Activated naive CD8-positive, alpha-beta T cell treated with anti-CD3 and anti-CD28 coated beads, Interleukin-2, amount 10 ng/mL, durations not matched to agents 7 days and 5 days (primary cell): ENCODE data around the gene FNTB. TPM values are rescaled to one million over a fixed set of nuclear protein-coding genes. Genes with fewer than 3 reads are reported as not detected.
A peak's percentile ranks its signal among the peaks of the same experiment; 100 is the strongest.

ENCODE experiments used
- ATAC-seq: fragments of 150-1000 bp; cut with Tn5 transposase; one replicate; pipeline ENCODE4 v1.10.0; 2021; ENCODE audit warnings: low read depth, moderate library complexity
- POLR2A ChIA-PET: fragments of 350-600 bp; sonication (Branson Sonifier 250); formaldehyde crosslinking; loops from one replicate; lab custom pipeline; 2021; ENCODE audit warnings: antibody characterized with exemption; lab: Charles Lee
- DNase-seq: peaks from one replicate; pipeline ENCODE4 v3.0.0; 2021
- H3K27ac Mint-ChIP-seq: one replicate; pipeline ENCODE4 v1.8.0; 2022; ENCODE audit warnings: mild to moderate bottlenecking, mixed read lengths
- H3K27me3 Mint-ChIP-seq: one replicate; pipeline ENCODE4 v1.8.0; 2022; ENCODE audit warnings: mild to moderate bottlenecking, moderate library complexity, mixed read lengths
- H3K36me3 Mint-ChIP-seq: one replicate; pipeline ENCODE4 v1.8.0; 2021; ENCODE audit warnings: mild to moderate bottlenecking, mixed read lengths
- H3K4me1 Mint-ChIP-seq: one replicate; pipeline ENCODE4 v1.8.0; 2021; ENCODE audit warnings: mixed read lengths
- H3K4me3 Mint-ChIP-seq: one replicate; pipeline ENCODE4 v1.8.0; 2022; ENCODE audit warnings: mild to moderate bottlenecking, moderate library complexity, mixed read lengths
- H3K9me3 Mint-ChIP-seq: one replicate; pipeline ENCODE4 v1.8.0; 2021; ENCODE audit warnings: mixed read lengths
- total RNA-seq, 2 experiments: library from RNA; stranded (reverse); gene quantifications; one replicate each; pipeline ENCODE4 v1.2.3, GENCODE V29; 2021

Gene FNTB
- total RNA-seq, 2 experiments from 2014 or later, result 15.8 to 17.8 TPM

GRCh38 chr14:64958201-64958600 lies 28.5 kb upstream of the FNTB start:
- ATAC-seq (no peak), DNase-seq (no peak)
- H3K27me3 Mint-ChIP-seq, result no peaks in the 10 kb centered on the region
- POLR2A ChIA-PET, result no interaction called here
- H3K36me3 Mint-ChIP-seq, result no peaks in the 10 kb centered on the region
- no peak overlapping the region for H3K27ac Mint-ChIP-seq
- H3K9me3 Mint-ChIP-seq, result no peaks in the 10 kb centered on the region
- no peak overlapping the region for H3K4me3 Mint-ChIP-seq
- peaks cover 6% of the 10 kb centered on the region for H3K4me1 Mint-ChIP-seq

GRCh38 chr14:64958743-64959142 lies 28.0 kb upstream of the FNTB start:
- Mint-ChIP-seq H3K27me3 (no peaks in the 10 kb centered on the region), H3K9me3 (no peaks in the 10 kb centered on the region), H3K4me3 (no peak overlapping the region), H3K36me3 (no peaks in the 10 kb centered on the region), H3K4me1 (peaks cover 6% of the 10 kb centered on the region), H3K27ac (no peak overlapping the region)
- POLR2A ChIA-PET, result no interaction called here
- DNase-seq (no peak), ATAC-seq (no peak)

- POLR2A ChIA-PET, result no interaction called here
- DNase-seq (no peak), ATAC-seq (no peak)
- no peaks in the 10 kb centered on the region for H3K27me3 Mint-ChIP-seq
- H3K4me1 Mint-ChIP-seq, result peaks cover 6% of the 10 kb centered on the region
- H3K27ac Mint-ChIP-seq, result no peak overlapping the region
- no peaks in the 10 kb centered on the region for H3K9me3 Mint-ChIP-seq
- H3K4me3 Mint-ChIP-seq, result no peak overlapping the region
- H3K36me3 Mint-ChIP-seq, result no peaks in the 10 kb centered on the region
Measured at GRCh38 chr14:64960762-64961276, 25.9 kb upstream of the FNTB start.

- no peaks in the 10 kb centered on the region for H3K36me3 Mint-ChIP-seq
- H3K27ac Mint-ChIP-seq, result no peak overlapping the region
- POLR2A ChIA-PET, result interaction anchor here (0.7 kb wide), 1 partner anchor 292 kb away, joined by 4 read pairs; no protein-coding TSS in a partner anchor
Measured at GRCh38 chr14:64963611-64964010, 23.1 kb upstream of the FNTB start.

GRCh38 chr14:64965356-64966000 lies 21.2 kb upstream of the FNTB start:
- DNase-seq (no peak), ATAC-seq (no peak)
- Mint-ChIP-seq H3K27me3 (no peaks in the 10 kb centered on the region), H3K4me1 (peaks cover 12% of the 10 kb centered on the region), H3K4me3 (no peak overlapping the region), H3K27ac (no peak overlapping the region), H3K36me3 (no peaks in the 10 kb centered on the region), H3K9me3 (no peaks in the 10 kb centered on the region)
- POLR2A ChIA-PET, result no interaction called here

More at GRCh38 chr14:64963611-64964010, 23.1 kb upstream of the FNTB start:
- ATAC-seq, result no peak
- Mint-ChIP-seq H3K4me1 (peaks cover 12% of the 10 kb centered on the region), H3K4me3 (no peak overlapping the region), H3K27me3 (no peaks in the 10 kb centered on the region), H3K9me3 (no peaks in the 10 kb centered on the region)
- DNase-seq, result no peak

GRCh38 chr14:64966976-64967375 lies 19.7 kb upstream of the FNTB start:
- no peaks in the 10 kb centered on the region for H3K9me3 Mint-ChIP-seq
- no peak overlapping the region for H3K27ac Mint-ChIP-seq
- no peak overlapping the region for H3K4me3 Mint-ChIP-seq
- POLR2A ChIA-PET, result no interaction called here
- no peaks in the 10 kb centered on the region for H3K36me3 Mint-ChIP-seq
- H3K4me1 Mint-ChIP-seq, result peaks cover 8% of the 10 kb centered on the region
- DNase-seq, result no peak
- peaks cover 6% of the 10 kb centered on the region for H3K27me3 Mint-ChIP-seq
- ATAC-seq, result no peak

GRCh38 chr14:64968167-64968566 lies 18.5 kb upstream of the FNTB start:
- POLR2A ChIA-PET, result no interaction called here
- peaks cover 8% of the 10 kb centered on the region for H3K4me1 Mint-ChIP-seq
- H3K4me3 Mint-ChIP-seq, result no peak overlapping the region
- ATAC-seq (no peak), DNase-seq (no peak)
- peaks cover 7% of the 10 kb centered on the region for H3K27me3 Mint-ChIP-seq
- H3K9me3 Mint-ChIP-seq, result no peaks in the 10 kb centered on the region
- no peak overlapping the region for H3K27ac Mint-ChIP-seq
- H3K36me3 Mint-ChIP-seq, result no peaks in the 10 kb centered on the region

GRCh38 chr14:64968651-64969050 lies 18.0 kb upstream of the FNTB start:
- POLR2A ChIA-PET, result no interaction called here
- H3K27ac Mint-ChIP-seq, result no peak overlapping the region
- ATAC-seq, result no peak
- H3K9me3 Mint-ChIP-seq, result no peaks in the 10 kb centered on the region
- peaks cover 8% of the 10 kb centered on the region for H3K4me1 Mint-ChIP-seq
- H3K36me3 Mint-ChIP-seq, result no peaks in the 10 kb centered on the region
- peaks cover 9% of the 10 kb centered on the region for H3K27me3 Mint-ChIP-seq
- DNase-seq, result no peak
- H3K4me3 Mint-ChIP-seq, result no peak overlapping the region

- Mint-ChIP-seq H3K9me3 (no peaks in the 10 kb centered on the region), H3K27me3 (peaks cover 13% of the 10 kb centered on the region), H3K4me1 (peaks cover 8% of the 10 kb centered on the region), H3K27ac (no peak overlapping the region), H3K36me3 (no peaks in the 10 kb centered on the region), H3K4me3 (no peak overlapping the region)
- ATAC-seq, result no peak
- DNase-seq, result peak; percentile 24
- POLR2A ChIA-PET, result interaction anchor here (0.5 to 1.5 kb wide), 4 partner anchors 14 to 1849 kb away, joined by 3 to 6 read pairs (median 4); no protein-coding TSS in a partner anchor
Measured at GRCh38 chr14:64970041-64970440, 16.7 kb upstream of the FNTB start.

- Mint-ChIP-seq H3K4me3 (peak overlapping the region; percentile 65), H3K36me3 (no peaks in the 10 kb centered on the region), H3K27me3 (peaks cover 13% of the 10 kb centered on the region), H3K4me1 (peaks cover 8% of the 10 kb centered on the region), H3K27ac (no peak overlapping the region), H3K9me3 (no peaks in the 10 kb centered on the region)
- DNase-seq (no peak), ATAC-seq (no peak)
- POLR2A ChIA-PET, result interaction anchor here (1.5 kb wide), 1 partner anchor 27 kb away, joined by 3 read pairs; no protein-coding TSS in a partner anchor
Measured at GRCh38 chr14:64970776-64971477, 15.8 kb upstream of the FNTB start.

- POLR2A ChIA-PET, result interaction anchor here (1.5 kb wide), 1 partner anchor 28 kb away, joined by 3 read pairs; no protein-coding TSS in a partner anchor
- H3K27ac Mint-ChIP-seq, result no peak overlapping the region
Measured at GRCh38 chr14:64971491-64971942, 15.2 kb upstream of the FNTB start.

GRCh38 chr14:64971943-64972791 lies 14.5 kb upstream of the FNTB start, which contains the start of gene RAB15:
Gene RAB15 (minus strand): TSS chr14:64972336. CDS start chr14:64972076, 260 bp downstream.
- peak within 1 kb of the TSS; percentile 61 for H3K27ac Mint-ChIP-seq

More at GRCh38 chr14:64971491-64971942, 15.2 kb upstream of the FNTB start:
- peaks cover 16% of the 10 kb centered on the region for H3K27me3 Mint-ChIP-seq
- H3K36me3 Mint-ChIP-seq, result no peaks in the 10 kb centered on the region
- H3K4me1 Mint-ChIP-seq, result peaks cover 8% of the 10 kb centered on the region
- peak overlapping the region; percentile 65 for H3K4me3 Mint-ChIP-seq
- ATAC-seq (peak; percentile 6), DNase-seq (no peak)
- no peaks in the 10 kb centered on the region for H3K9me3 Mint-ChIP-seq

GRCh38 chr14:64973026-64973442 lies 13.7 kb upstream of the FNTB start:
- H3K27ac Mint-ChIP-seq, result no peak overlapping the region

More at GRCh38 chr14:64971943-64972791, 14.5 kb upstream of the FNTB start, which contains the start of gene RAB15:
- Mint-ChIP-seq H3K27me3 (peaks cover 16% of the 10 kb centered on the region), H3K4me1 (peaks cover 10% of the 10 kb centered on the region), H3K4me3 (peak within 1 kb of the TSS; percentile 82), H3K36me3 (no peaks in the 10 kb centered on the region), H3K9me3 (no peaks in the 10 kb centered on the region)
- ATAC-seq, result peak; percentile 75
- DNase-seq, result peak; percentile 69
- POLR2A ChIA-PET, result no interaction called here

More at GRCh38 chr14:64973026-64973442, 13.7 kb upstream of the FNTB start:
- Mint-ChIP-seq H3K9me3 (no peaks in the 10 kb centered on the region), H3K36me3 (no peaks in the 10 kb centered on the region), H3K4me1 (peaks cover 8% of the 10 kb centered on the region), H3K4me3 (peak overlapping the region; percentile 82), H3K27me3 (peaks cover 17% of the 10 kb centered on the region)
- DNase-seq (no peak), ATAC-seq (no peak)
- POLR2A ChIA-PET, result no interaction called here
